ENCODE data around the gene HECTD4.

Gene HECTD4

GRCh38 chr12:112207397-112207924 lies 174.8 kb downstream of the HECTD4 start:
- no peak for DNase-seq (ENCODE audit: low read depth)

DNA sequence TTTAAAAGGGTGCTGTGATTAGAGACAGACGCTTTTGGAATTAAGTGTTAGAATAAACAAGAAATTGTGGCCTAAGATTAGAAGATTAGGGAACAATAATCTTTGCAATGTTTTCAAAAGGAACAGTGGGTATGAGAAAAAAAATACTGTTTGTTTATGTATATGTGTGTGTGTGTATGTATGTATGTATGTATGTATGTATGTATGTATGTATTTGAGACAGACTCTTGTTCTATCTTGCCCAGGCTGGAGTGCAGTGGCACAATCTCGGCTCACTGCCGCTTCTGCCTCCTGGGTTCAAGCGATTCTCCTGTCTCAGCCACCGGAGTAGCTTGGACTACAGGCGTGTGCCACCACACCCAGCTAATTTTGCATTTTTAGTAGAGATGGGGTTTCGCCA lies 175.3 kb downstream of the HECTD4 start:
- DNase-seq (ENCODE audit: low read depth): no peak

- no peak for DNase-seq (ENCODE audit: low read depth)
These were observed 183.1 kb downstream of the HECTD4 start for GRCh38 chr12:112199136-112199535.

- no peak for DNase-seq (ENCODE audit: low read depth)
These were observed 184.0 kb downstream of the HECTD4 start for GRCh38 chr12:112198120-112198733.

GRCh38 chr12:112196196-112196875 lies 185.9 kb downstream of the HECTD4 start:
- DNase-seq (ENCODE audit: low read depth): no peak

GRCh38 chr12:112194601-112195247 lies 187.5 kb downstream of the HECTD4 start:
- no peak for DNase-seq (ENCODE audit: low read depth)

DNA sequence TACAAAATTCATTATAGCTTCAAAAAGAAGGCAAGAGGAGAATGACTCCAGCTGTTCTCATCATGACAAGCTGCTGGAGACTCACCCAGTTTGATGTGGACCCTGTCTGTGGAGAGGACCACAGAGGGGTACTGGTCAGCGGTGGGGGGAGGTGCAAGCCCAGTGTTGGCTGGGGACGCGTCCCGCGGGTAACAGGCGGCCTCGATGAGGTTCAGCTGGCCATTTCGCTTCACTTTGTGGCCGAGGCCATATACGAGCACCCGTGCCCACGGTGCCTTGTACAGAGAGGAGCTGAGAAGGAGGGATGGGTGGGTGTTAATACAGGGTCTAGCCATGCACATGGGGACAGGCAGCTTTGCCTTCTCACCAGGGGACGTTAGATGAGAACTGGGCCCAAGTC lies 189.8 kb downstream of the HECTD4 start:
- no peak for DNase-seq (ENCODE audit: low read depth)

- DNase-seq (ENCODE audit: low read depth): no peak
These were observed 190.3 kb downstream of the HECTD4 start for GRCh38 chr12:112191840-112192321.

GRCh38 chr12:112191201-112191600 lies 191.0 kb downstream of the HECTD4 start:
- DNase-seq (ENCODE audit: low read depth): no peak

DNA sequence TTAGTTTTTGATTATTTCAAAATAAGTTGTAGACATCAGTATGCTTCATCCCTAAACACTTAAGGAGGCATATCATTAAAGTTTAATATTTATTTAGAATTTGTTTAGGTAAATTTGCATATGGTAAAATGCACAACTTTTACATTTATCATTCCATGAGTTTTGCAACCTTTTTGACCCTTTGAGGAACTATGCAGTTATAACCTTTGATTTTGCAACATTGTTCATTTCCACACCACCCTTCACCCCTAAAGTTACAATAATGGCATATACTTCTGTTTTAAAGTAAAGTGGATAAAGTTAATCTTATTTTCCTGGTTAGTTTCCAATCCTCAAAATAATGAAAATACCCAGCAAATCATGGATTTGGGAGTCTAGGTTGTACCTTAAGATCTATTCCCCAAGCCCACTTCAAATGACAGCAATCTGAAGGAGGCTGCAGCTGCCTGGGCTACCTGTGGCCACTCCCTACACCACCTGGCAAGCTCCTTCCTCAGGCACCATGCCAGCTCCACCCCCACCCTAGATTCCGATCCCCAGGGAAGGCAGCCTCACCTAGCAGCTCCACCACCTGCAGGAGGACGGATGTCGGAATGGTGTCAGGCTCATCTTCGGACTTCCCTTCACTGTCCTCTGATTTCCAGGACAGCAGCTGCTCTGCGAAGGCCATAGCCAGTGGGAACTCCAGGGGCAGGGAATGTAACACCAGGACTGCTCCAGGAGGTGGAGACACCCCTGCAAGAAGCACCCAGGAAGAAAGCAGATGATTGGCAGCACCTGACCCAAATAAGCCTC lies 191.8 kb downstream of the HECTD4 start:
- DNase-seq (ENCODE audit: low read depth): no peak

DNA sequence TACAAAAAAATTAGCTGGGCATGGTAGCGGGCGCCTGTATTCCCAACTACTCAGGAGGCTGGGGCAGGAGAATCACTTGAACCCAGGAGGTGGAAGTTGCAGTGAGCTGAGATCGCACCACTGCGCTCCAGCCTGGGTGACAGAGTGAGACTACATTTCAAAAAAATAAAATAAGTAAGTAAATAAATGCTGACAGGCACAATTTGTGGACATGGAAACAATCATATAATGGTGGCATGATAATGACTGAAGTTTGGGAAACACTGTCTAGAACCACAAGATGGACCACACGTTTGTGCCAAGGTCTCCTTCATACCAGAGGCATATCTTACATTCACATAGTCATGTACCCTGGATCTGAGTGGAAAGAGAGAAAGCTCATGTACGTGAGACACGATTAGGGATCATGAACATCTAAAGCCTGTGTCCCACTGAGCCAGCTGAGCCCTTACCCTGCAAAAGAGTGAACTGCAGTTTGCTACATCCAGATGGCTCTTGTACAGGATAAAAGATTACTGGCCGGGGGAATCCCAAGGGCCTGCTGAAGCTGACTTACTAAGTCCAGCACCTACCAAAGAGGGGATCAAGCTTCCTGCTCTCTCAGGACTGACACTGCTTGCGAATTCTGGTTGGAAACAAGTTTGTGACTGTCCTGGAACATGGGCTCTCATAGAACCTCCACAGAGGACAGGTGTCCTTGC lies 194.0 kb downstream of the HECTD4 start:
- DNase-seq (ENCODE audit: low read depth): no peak

DNA sequence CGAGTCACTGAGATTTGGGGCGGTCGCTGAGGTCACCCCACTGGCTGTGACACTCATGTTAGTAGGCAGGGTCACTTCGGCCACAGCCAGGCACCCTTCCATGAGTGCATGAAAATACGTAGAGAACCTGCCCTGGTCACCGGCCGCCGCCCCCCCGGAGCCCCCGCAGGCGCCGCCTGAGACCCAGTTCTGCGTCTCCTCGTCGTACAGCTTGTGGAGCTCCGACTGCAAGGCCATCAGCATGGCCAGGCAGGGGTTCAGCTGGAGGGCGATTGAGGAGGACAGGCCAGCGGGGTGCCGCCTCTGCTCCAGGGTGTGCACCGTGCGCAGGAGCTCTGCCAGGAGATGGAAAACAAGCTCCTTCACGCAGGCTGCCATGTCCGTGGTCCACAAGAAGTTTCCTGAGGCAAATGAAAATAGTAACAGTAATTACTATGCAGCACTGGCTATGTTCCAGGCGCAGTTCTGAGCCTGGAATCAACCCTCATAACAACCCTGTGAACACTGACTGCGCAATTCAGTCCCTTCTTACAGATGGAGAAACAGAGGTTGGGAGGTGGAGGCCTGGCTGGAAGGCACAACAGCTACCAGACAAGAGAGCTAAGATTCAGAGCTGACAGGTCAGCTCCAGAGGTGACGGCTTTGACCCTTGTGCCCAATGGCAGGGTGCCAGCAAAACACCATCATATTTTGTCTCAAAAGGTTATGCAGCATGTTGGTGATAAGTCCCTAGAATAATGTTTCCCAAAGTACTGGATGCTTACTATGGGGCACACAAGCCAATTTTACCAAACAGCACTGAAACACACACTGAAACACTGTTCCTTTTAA lies 196.9 kb downstream of the HECTD4 start:
- no peak for DNase-seq (ENCODE audit: low read depth)

GRCh38 chr12:112184056-112184887 lies 198.0 kb downstream of the HECTD4 start:
- DNase-seq (ENCODE audit: low read depth): no peak

DNA sequence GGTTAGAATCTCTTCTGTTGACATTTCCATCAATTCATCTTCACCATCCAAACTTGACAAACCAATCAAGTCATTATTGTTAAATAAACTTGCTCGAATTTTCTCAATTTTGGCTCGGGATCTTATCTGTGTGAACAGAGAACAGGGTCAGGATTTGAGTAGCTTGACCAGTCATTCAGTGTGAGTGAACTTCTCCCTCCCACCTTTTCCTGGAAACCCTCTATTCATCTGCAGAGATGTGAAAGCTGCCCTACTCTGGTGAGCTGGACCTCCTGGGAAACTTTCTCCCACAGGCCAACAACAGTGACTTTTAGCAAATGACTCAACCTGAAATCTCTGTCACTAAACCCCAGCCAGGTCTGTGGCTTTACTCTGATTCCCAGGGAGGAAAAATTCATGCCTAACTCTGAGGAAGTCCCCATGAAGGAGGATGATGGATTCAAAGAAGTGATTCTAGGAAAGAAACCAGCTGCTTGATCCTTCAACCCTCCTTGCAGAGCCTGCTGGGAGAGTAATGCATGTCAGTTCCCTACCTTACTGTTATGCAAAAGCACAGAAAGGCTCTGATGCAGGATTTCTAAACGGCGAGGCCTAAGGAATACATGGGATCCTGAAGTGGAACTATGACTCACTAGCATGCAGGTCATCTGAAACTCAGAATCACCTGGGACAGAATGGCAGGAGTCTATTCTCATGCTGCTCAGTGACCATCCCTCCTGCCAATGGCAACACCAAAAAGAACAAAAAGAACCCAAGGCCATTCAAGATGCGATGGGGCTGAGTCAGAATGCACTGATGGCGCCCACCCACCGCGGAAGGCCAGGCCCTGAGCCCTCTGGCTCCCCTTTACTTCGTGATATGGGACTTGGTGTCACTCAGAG lies 198.8 kb downstream of the HECTD4 start:
- DNase-seq (ENCODE audit: low read depth): peak; percentile 10

GRCh38 chr12:112182499-112182898 lies 199.7 kb downstream of the HECTD4 start:
- DNase-seq (ENCODE audit: low read depth): no peak

GRCh38 chr12:112180422-112180821 lies 201.8 kb downstream of the HECTD4 start:
- DNase-seq (ENCODE audit: low read depth): no peak

DNA sequence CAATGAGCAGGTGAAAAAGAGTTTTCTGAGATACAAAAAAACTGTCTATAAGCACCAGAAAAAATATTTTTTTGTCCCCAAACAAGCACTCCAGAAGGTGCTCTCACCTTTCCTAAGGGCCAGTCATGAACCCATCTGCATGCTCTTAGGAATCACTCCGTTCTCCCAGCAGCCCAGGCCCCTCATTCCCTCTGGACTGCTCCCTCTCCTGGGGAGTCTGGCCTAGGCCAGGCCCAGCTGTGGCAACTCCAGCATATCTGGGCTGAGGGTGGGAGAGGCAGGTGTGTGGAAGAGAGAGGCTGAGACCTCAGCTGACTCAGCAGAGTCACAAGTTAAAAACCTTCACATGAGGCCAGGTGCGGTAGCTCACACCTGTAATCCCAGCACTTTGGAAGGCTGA lies 202.3 kb downstream of the HECTD4 start:
- no peak for DNase-seq (ENCODE audit: low read depth)

- no peak for DNase-seq (ENCODE audit: low read depth)
These were observed 202.9 kb downstream of the HECTD4 start for GRCh38 chr12:112179341-112179740.

- no peak for DNase-seq (ENCODE audit: low read depth)
These were observed 203.4 kb downstream of the HECTD4 start for GRCh38 chr12:112178796-112179195.

All from non-pigmented ciliary epithelial cell (primary cell).